ENCODE results near the gene NEU2. TPM values are rescaled to one million over a fixed set of nuclear protein-coding genes. Genes with fewer than 3 reads are reported as not detected.

The NEU2 gene
- total RNA-seq, 1 donor from 2014 or later: not detected

- no peak for TF ChIP-seq CTCF (conservative IDR thresholded peaks at IDR 0.05; ENCODE audit: low read depth, low read length)
- no peak for DNase-seq (ENCODE audit: low read depth)
- no peak overlapping the region for H3K4me3 ChIP-seq (ENCODE audit: low read depth, low read length)
Measured at GRCh38 chr2:233040571-233040970, 8.1 kb downstream of the NEU2 start.

DNA sequence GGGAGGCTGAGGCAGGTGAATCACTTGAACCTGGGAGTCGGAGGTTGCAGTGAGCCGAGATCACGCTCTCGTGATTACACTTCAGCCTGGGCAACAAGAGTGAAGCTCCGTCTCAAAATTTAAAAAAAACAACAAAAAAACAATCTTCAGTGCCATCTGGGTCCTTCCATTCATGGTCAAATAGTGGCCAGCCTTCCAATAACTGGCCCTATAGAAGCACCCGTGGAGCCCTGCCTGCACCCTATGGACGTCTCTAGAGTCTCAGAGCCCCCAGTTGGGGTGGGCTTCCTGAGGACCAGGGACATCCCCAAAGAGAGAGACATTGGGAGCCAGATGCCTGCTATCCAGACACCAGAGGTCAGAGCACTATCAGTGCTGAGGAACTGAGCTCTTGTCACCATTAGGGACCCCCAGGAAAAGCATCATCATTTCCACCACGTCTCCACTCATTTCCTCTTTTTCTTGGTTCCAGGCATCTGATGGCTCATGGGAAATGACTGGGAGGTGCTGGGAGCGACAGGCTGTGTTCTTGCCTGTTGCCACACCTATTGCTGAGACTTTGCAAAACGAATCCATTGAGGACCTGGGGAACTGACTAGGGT is 9.4 kb downstream of the NEU2 start:
- DNase-seq (ENCODE audit: low read depth): no peak
- TF ChIP-seq CTCF (conservative IDR thresholded peaks at IDR 0.05; ENCODE audit: low read depth, low read length): no peak
- H3K4me3 ChIP-seq (ENCODE audit: low read depth, low read length): no peak overlapping the region

DNA sequence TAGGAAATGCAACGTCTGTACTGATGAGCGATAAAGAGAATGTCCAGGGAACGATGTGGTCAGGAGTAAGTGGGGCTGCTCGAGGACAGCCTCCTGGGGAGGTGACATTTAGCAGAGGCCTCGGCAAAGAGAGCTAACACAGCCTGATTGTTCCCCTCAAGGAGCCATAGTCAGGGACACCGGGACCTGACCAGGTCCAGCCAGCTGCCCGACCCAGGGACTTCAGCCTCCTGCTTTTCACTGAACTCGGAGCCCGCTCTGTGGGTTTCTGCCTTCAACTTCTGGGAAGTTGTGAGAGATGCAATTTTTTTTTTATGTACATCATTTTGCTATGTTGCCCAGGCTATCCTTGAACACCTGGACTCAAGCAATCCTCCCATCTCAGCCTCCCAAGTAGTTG is 10.1 kb downstream of the NEU2 start:
- TF ChIP-seq CTCF (conservative IDR thresholded peaks at IDR 0.05; ENCODE audit: low read depth, low read length): no peak
- DNase-seq (ENCODE audit: low read depth): no peak
- H3K4me3 ChIP-seq (ENCODE audit: low read depth, low read length): no peak overlapping the region

GRCh38 chr2:233044974-233045605 is 12.6 kb downstream of the NEU2 start:
- no peak for TF ChIP-seq CTCF (conservative IDR thresholded peaks at IDR 0.05; ENCODE audit: low read depth, low read length)
- H3K4me3 ChIP-seq (ENCODE audit: low read depth, low read length): no peak overlapping the region
- DNase-seq (ENCODE audit: low read depth): no peak

DNA sequence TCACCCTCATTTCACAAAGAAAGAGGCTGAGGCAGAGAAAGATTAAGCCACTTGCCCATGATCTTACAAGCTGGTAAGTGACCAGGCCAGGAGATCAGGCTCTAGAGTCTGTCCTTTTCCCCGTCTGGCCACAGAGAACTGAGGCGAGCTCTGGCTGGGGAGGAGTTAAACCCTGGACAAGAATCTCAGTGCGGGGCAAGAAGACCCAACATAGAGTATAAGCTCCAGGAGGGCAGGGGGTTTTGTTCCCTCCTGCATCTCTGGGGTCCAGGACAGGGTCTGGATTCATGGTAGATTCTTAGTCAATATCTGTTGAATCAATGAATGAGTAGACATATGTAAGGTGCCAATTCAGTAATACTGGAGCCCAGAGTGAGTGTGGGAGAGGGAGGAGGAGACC is 14.7 kb downstream of the NEU2 start:
- no peak for DNase-seq (ENCODE audit: low read depth)
- H3K4me3 ChIP-seq (ENCODE audit: low read depth, low read length): no peak overlapping the region
- no peak for TF ChIP-seq CTCF (conservative IDR thresholded peaks at IDR 0.05; ENCODE audit: low read depth, low read length)

- no peak overlapping the region for H3K4me3 ChIP-seq (ENCODE audit: low read depth, low read length)
- no peak for TF ChIP-seq CTCF (conservative IDR thresholded peaks at IDR 0.05; ENCODE audit: low read depth, low read length)
Measured at GRCh38 chr2:233047667-233048066, 15.2 kb downstream of the NEU2 start.

More at GRCh38 chr2:233047667-233048066, 15.2 kb downstream of the NEU2 start:
- DNase-seq (ENCODE audit: low read depth): no peak

All from epithelial cell of proximal tubule (primary cell).